Stimulated activated CD8-positive, alpha-beta memory T cell treated with anti-CD3 and anti-CD28 coated beads, Interleukin-7, amount 100 ng/mL, for 24 hours (primary cell): ENCODE data around the gene FAM177B.

Source experiments
- DNase-seq: peaks from one replicate; pipeline ENCODE4 v3.0.0-alpha.2; 2020; ENCODE audit warnings: low read depth

FAM177B gene

GRCh38 chr1:222787729-222788128, 50.7 kb downstream of the FAM177B start:
- DNase-seq, result no peak

GRCh38 chr1:222788402-222789156, 51.6 kb downstream of the FAM177B start:
- DNase-seq, result no peak

- DNase-seq, result no peak
These were observed 53.1 kb downstream of the FAM177B start for GRCh38 chr1:222790115-222790514.

- DNase-seq, result no peak
These were observed 53.5 kb downstream of the FAM177B start for GRCh38 chr1:222790520-222790919.

- no peak for DNase-seq
These were observed 54.2 kb downstream of the FAM177B start for GRCh38 chr1:222791006-222791710.

GRCh38 chr1:222792744-222793143, 55.7 kb downstream of the FAM177B start:
- no peak for DNase-seq

- no peak for DNase-seq
These were observed 57.9 kb downstream of the FAM177B start for GRCh38 chr1:222794656-222795474.

- no peak for DNase-seq
These were observed 61.1 kb downstream of the FAM177B start for GRCh38 chr1:222798116-222798515.

- DNase-seq, result no peak
These were observed 62.0 kb downstream of the FAM177B start for GRCh38 chr1:222798975-222799374.
